Stimulated activated CD4-positive, alpha-beta T cell treated with anti-CD3 and anti-CD28 coated beads, Interleukin-4, amount 100 ng/mL, for 48 hours (primary cell): Measurements from ENCODE around the gene ATG4A.

Source experiments
- DNase-seq, 2 donors: peaks; one replicate each; pipeline ENCODE4 v3.0.0-alpha.2; 2020; ENCODE audit warnings: low read depth in 2 of 2

ATG4A gene

DNA sequence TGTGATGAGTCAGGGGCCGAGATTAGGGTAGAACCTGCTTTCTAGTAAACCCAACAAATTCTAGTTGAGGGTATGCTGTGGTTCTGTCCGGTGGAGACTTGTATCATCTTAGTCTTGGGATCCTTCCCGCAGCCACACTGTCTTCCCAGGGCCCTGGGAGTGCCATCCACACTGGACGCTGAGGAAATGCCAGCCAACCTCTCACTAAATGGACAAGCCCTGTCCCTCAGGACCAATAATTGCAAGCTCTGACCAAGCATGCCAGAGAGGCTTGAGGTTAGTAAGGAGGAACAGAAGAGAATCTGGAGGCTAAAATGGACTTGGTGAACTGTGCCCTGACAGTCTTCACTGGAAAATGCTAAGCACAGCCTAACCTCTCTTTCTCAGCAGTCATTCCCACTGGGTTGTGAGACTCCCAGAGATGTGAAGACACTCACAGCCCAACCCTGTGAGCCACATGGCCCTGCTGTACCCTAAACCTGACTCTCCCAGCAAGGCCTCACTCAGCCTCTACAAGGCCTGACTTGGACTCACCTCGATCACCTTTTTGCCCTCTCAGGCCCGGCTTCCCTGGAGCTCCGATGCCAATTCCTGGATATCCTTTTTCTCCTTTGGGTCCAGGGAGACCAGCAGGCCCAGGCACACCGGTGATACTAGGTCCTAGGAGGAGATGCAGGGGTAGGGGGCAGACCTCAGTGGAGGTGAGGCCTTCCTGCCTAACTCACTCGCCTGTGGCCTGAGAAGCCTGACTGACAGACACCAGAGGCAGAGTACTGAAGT lies 77.6 kb downstream of the ATG4A start:
- DNase-seq, result no peak

DNA sequence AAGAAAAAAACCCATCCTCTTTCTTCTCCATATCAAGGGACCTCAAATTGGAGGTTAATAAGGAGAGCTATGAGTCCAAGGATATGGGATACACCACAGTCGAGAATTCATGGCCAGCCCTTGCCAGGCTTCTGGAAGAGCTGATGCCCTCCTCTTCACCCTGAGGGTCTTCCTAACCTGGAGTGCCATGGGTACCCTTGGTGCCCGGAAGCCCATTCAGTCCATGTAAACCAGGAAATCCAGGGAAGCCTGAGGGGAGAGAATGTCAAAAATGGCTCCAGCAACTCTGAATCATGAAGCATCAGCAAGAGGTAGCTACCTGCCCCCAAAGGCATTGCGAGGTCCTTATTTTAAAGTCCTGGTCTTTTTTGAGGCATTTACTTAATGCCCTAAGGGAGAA lies 78.2 kb downstream of the ATG4A start:
- DNase-seq, result no peak

DNA sequence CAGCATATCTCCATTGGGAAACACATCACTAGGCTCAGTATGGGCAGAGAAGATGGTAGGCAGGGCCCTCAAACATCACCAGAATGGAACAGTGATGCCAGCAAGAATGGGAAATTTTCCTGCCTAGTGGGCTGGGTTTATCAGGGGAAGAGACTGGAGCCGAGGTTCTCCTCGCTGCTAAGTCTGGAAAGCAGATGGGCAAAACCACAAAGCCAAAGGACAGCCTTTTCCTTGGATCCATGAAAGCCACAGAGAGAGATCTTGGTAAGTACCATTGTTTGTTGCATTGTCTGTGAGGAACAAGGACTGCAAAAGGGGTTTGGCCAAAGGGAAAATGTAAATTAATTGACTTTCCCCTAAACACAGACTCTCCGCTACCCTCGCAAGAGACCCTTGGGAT lies 80.1 kb downstream of the ATG4A start:
- no peak for DNase-seq

DNA sequence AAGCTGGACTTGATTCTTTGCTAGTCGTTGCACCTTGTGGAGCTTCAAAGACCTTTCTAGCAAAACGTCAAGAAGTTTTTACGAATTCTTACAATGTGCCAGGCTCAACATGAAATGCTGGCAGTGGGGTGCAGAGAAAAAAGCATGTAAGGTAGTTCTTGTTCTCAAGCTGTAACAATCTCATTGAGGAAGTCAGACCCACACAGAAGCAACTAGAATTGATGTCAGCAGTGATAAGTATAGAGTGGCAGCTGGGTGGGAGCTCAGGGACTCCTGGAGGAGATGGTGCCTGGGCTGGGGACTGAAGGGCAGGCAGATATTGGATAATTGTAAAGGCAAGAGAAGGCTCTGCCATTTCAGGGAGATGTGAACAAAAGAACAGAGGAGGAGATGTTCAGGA lies 82.3 kb downstream of the ATG4A start:
- DNase-seq, result no peak

DNA sequence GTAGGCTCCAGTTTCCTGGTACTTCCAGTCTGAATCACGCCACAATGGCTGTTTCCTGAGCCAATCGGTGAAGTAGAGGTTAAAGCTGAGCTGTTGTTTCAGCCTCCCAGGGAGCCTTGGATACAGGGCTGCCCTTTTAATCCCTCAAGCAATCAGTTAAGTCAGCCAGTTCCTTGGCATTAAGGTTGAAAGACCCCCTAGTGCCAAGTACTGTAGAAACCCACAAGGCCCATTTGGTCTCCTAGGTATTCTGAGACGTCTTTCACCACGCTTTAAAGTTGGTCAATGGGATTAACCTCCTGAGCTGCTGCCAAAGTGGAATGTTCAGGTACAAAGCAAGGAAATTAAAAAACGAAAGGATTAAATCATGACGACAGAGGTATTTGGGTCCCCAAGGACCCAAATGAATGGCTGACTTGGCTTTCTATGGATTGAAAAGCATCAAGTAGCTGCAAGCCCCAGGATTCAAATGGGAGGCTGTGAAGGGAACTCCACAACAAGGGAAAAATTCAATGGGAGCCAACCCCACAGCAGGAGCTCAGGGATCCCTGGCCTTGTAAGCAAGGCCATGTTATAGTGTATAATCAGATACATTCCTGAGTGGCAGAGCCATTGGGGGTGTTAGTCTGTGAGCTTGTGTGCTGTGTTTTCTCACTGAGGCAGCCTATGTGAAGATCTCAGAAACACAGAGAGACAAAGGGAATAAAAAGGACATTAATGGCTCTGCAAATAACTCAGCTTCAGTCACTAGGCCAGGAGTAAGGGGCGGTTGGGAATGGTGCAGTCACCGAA lies 86.0 kb downstream of the ATG4A start:
- no peak for DNase-seq

DNA sequence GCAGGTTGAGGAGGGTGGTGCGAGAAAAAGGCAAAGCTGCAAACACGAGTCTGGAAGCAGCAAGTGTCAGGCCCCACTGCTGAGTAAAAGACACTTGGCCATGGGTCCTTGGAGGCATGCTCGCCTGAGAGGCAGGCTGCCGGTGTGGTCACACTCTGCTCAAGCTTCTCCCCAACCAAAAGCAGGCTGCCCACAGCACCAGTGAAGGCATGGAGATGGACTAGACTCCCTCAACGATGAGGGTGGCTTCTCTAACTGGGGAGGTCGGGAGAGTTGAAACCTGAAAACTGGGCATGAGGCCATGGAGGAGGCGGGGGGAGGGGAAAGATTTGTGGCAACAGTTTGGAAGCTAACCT lies 86.5 kb downstream of the ATG4A start:
- DNase-seq, result no peak

DNA sequence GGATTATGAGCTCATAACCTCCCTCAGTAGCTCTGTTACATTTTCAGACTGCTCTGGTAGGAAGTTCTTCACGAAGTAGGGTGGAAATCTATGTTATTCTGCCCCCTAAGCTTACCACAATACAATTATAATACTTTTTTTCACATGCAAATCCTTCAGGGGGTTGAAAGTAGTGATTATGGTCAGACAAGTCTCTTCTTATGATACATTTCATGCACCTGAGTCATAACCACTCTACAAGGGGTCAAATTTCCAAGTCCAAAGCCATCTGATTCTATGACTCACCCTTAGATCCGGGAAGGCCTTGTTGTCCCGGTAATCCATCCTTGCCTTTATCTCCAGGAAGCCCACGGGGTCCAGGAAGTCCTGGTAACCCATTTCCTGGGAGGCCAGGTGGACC lies 95.2 kb downstream of the ATG4A start:
- DNase-seq, result no peak

DNA sequence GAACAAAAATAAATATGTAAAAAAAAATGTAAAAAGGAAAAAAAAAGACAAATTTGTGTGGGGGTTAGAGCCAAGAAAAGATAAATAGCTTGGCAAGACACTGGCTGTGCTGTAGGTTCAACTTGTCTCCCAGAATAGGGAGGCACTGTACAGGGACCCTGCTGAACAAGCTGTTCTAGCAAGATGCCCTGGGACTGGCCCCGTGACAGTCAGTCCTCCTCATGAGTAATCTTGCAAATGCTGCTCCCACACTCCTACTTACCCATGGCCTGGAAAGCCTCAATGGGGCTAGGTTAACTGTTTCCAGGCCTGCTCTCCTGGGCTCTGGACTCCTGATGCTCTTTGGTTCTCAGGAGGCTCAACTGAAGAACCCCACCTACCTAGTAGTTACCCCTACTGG lies 106.8 kb downstream of the ATG4A start:
- no peak for DNase-seq

DNA sequence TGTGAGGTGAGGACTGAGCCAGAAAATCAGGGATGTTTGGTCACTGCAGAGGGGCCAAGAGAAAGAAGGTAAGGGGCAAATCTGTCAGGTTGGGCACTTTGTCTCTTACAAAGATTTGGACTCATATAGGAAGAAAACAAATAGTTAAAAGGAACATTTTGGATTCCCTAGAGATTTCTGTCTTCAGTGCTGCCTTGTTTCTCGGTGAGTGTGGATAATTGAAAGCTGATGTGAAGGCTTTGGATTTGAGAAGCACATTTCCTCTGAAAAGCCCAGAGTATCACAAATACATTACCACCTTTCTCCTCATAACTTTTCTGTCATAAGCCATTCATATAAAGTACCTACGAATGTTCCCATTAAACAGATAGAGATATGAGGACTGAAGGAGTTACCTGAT lies 107.5 kb downstream of the ATG4A start:
- DNase-seq, result no peak

DNA sequence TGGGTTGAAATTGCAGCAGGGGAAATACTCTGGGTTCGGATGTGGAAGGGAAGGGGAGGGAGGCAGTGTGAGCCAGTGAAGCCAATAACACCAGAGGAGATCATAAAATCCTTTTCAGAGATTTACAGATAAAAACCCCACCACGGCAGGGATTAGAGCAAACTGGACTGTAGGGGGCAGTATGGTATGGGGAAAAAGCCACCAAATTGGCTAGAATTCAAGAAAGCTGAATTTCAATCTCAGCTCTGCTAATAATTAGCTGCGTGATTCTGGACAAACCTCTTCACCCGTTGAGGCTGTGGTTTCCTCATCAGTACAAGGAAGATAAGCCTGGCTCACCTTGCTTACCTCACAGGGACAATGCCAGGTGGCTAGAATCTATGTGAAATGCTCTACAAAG lies 108.1 kb downstream of the ATG4A start:
- DNase-seq, result no peak

DNA sequence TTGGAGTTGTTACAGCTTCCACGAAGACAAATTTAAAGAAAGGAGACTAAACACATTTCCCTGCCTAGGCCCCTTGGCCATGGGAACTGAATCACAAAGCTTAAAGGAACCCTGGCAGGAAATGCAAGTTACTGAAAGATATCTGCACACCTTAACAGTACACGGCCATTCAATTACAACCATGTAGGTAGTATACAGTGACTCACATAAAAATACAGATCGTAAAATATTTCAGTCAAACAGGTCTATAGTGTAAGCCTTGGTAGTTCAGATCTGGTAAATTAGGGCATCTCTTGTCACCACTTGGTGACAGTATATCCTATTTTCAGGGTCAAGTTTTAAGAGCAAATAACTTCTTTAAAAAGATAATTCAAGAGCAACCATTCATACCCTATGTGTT lies 112.0 kb downstream of the ATG4A start:
- DNase-seq, result no peak
